ENCODE data around the gene ATXN7. TPM values are rescaled to one million over a fixed set of nuclear protein-coding genes. Genes with fewer than 3 reads are reported as not detected.
A peak's percentile ranks its signal among the peaks of the same experiment; 100 is the strongest.

The ATXN7 gene
- total and polyA plus RNA-seq, 2 of the 13 experiments (the other 11 are each of a cell fraction or from before 2014, with no cell fraction given) = 13.8 to 20.0 TPM

DNA sequence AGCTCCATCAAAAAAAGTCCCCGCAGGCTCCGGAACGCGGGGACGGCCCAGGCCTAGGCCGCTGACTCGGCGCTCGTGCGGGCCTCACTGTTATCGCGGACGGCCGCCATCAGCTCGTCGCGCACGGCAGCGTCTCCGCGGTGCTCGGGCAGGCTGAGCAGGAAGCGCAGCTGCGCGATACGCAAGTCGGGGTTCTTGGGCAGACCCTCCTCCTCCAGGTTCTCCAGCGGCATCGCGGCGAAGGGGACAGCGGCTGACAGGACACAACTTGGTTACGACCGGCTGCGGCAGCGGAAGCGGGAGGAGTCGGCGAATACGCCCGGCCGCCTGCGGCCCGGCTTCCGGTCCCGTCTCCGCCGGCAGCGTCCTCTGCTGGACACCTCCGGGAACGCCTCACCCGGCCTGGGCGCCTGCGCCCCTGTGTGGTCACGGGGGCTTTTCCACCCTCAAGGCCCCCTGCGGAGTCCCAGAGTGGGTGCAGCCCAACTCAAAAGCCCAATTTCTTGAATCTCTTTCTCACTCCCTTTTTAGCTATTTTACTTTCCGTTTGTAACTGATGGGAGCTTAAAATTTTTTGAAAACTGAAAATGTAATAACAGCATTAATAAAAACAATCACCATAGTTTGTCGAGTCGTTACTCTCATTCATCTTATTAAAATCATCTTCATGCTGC lies 159.7 kb downstream of the ATXN7 start, which contains the start of gene PSMD6 (continued):
- TF ChIP-seq, protein P1, sequence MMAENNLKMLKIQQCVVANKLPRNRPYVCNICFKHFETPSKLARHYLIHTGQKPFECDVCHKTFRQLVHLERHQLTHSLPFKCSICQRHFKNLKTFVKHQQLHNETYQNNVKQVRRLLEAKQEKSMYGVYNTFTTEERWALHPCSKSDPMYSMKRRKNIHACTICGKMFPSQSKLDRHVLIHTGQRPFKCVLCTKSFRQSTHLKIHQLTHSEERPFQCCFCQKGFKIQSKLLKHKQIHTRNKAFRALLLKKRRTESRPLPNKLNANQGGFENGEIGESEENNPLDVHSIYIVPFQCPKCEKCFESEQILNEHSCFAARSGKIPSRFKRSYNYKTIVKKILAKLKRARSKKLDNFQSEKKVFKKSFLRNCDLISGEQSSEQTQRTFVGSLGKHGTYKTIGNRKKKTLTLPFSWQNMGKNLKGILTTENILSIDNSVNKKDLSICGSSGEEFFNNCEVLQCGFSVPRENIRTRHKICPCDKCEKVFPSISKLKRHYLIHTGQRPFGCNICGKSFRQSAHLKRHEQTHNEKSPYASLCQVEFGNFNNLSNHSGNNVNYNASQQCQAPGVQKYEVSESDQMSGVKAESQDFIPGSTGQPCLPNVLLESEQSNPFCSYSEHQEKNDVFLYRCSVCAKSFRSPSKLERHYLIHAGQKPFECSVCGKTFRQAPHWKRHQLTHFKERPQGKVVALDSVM (CRISPR knock-in tag; IDR thresholded peaks at IDR 0.05) = 0 out of 2 replicates have a peak, but pooled peaks have one; percentile 46
- TF ChIP-seq ZBTB38 (CRISPR knock-in tag; IDR thresholded peaks at IDR 0.05) (peak; percentile 71; the same call in 1 of the 2 replicates), ZNF326 (CRISPR knock-in tag; IDR thresholded peaks at IDR 0.05; ENCODE audit: borderline replicate concordance) (no peak), ZNF12 (CRISPR knock-in tag; IDR thresholded peaks at IDR 0.05) (no peak), ZBTB1 (CRISPR knock-in tag; IDR thresholded peaks at IDR 0.05; ENCODE audit: borderline replicate concordance) (no peak), ZNF746 (CRISPR knock-in tag; IDR thresholded peaks at IDR 0.05) (peak; percentile 49; the same call in 1 of the 2 replicates), IRX3 (CRISPR knock-in tag; IDR thresholded peaks at IDR 0.05; ENCODE audit: borderline replicate concordance, low read depth) (peak; percentile 82), ZFP36 (IDR thresholded peaks at IDR 0.05; ENCODE audit: borderline replicate concordance, low read depth, low read length, partially characterized antibody) (no peak), NPAS2 (CRISPR knock-in tag; IDR thresholded peaks at IDR 0.05; ENCODE audit: borderline replicate concordance) (no peak), ZFP1 (CRISPR knock-in tag; IDR thresholded peaks at IDR 0.05) (0 out of 2 replicates have a peak, but pooled peaks have one; percentile 52), PHF8 (CRISPR knock-in tag; IDR thresholded peaks at IDR 0.05) (peak; percentile 99), ZNF367 (CRISPR knock-in tag; IDR thresholded peaks at IDR 0.05; ENCODE audit: borderline replicate concordance) (no peak; the same call in 1 of the 2 replicates), LCORL (IDR thresholded peaks at IDR 0.05) (no peak), LCORL (CRISPR knock-in tag; IDR thresholded peaks at IDR 0.05) (no peak), MEIS1 (CRISPR knock-in tag; IDR thresholded peaks at IDR 0.05; ENCODE audit: borderline replicate concordance) (peak; percentile 83; the same call in 1 of the 2 replicates), IKZF1 (IDR thresholded peaks at IDR 0.05) (no peak), SIN3B (IDR thresholded peaks at IDR 0.05; ENCODE audit: low read length) (no peak), BORCS8-MEF2B (CRISPR knock-in tag; IDR thresholded peaks at IDR 0.05) (peak; percentile 91), CCAR2 (optimal IDR thresholded peaks at IDR 0.05; ENCODE audit: low read depth, low read length) (no peak)
- TF ChIP-seq, protein P2, sequence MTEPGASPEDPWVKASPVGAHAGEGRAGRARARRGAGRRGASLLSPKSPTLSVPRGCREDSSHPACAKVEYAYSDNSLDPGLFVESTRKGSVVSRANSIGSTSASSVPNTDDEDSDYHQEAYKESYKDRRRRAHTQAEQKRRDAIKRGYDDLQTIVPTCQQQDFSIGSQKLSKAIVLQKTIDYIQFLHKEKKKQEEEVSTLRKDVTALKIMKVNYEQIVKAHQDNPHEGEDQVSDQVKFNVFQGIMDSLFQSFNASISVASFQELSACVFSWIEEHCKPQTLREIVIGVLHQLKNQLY (CRISPR knock-in tag; IDR thresholded peaks at IDR 0.05) = peak; percentile 37; the same call in 1 of the 2 replicates
- TF ChIP-seq, protein P3, sequence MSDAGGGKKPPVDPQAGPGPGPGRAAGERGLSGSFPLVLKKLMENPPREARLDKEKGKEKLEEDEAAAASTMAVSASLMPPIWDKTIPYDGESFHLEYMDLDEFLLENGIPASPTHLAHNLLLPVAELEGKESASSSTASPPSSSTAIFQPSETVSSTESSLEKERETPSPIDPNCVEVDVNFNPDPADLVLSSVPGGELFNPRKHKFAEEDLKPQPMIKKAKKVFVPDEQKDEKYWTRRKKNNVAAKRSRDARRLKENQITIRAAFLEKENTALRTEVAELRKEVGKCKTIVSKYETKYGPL (CRISPR knock-in tag; IDR thresholded peaks at IDR 0.05) = peak; percentile 62; the same call in 1 of the 2 replicates
- TF ChIP-seq, protein P4, sequence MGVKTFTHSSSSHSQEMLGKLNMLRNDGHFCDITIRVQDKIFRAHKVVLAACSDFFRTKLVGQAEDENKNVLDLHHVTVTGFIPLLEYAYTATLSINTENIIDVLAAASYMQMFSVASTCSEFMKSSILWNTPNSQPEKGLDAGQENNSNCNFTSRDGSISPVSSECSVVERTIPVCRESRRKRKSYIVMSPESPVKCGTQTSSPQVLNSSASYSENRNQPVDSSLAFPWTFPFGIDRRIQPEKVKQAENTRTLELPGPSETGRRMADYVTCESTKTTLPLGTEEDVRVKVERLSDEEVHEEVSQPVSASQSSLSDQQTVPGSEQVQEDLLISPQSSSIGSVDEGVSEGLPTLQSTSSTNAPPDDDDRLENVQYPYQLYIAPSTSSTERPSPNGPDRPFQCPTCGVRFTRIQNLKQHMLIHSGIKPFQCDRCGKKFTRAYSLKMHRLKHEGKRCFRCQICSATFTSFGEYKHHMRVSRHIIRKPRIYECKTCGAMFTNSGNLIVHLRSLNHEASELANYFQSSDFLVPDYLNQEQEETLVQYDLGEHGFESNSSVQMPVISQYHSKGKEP (CRISPR knock-in tag; IDR thresholded peaks at IDR 0.05) = no peak; the same call in 1 of the 2 replicates
- TF ChIP-seq, protein P5, sequence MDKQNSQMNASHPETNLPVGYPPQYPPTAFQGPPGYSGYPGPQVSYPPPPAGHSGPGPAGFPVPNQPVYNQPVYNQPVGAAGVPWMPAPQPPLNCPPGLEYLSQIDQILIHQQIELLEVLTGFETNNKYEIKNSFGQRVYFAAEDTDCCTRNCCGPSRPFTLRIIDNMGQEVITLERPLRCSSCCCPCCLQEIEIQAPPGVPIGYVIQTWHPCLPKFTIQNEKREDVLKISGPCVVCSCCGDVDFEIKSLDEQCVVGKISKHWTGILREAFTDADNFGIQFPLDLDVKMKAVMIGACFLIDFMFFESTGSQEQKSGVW (CRISPR knock-in tag; IDR thresholded peaks at IDR 0.05; ENCODE audit: borderline replicate concordance) = no peak
- TF ChIP-seq, protein P6, sequence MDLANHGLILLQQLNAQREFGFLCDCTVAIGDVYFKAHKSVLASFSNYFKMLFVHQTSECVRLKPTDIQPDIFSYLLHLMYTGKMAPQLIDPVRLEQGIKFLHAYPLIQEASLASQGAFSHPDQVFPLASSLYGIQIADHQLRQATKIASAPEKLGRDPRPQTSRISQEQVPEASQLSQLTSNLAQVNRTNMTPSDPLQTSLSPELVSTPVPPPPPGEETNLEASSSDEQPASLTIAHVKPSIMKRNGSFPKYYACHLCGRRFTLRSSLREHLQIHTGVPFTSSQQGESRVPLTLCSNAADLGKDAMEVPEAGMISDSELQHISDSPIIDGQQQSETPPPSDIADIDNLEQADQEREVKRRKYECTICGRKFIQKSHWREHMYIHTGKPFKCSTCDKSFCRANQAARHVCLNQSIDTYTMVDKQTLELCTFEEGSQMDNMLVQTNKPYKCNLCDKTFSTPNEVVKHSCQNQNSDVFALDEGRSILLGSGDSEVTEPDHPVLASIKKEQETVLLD (CRISPR knock-in tag; IDR thresholded peaks at IDR 0.05; ENCODE audit: low read depth) = no peak

Measured in HepG2 (cell line).